Activated CD4-positive, alpha-beta T cell treated with anti-CD3 and anti-CD28 coated beads, Interleukin-2, amount 10 ng/mL, durations not matched to agents 24 days and 14 days (primary cell): ENCODE data around the gene SUOX. TPM values are rescaled to one million over a fixed set of nuclear protein-coding genes. Genes with fewer than 3 reads are reported as not detected.
A peak's percentile ranks its signal among the peaks of the same experiment; 100 is the strongest.
"Not testable (repeated sequence)": the region's sequence is repeated elsewhere in the genome, so short reads cannot be mapped to it uniquely, and the experiment has no call there.

ENCODE experiments used
- DNase-seq: peaks from one replicate; pipeline ENCODE4 v3.0.0; 2022
- H3K27ac Mint-ChIP-seq: one replicate; pipeline ENCODE4 v1.8.0; 2022; ENCODE audit warnings: mild to moderate bottlenecking, mixed read lengths
- H3K27me3 Mint-ChIP-seq: one replicate; pipeline ENCODE4 v1.8.0; 2022; ENCODE audit warnings: mixed read lengths
- H3K36me3 Mint-ChIP-seq: one replicate; pipeline ENCODE4 v1.8.0; 2022; ENCODE audit warnings: low read depth, mild to moderate bottlenecking, mixed read lengths
- H3K4me1 Mint-ChIP-seq: one replicate; pipeline ENCODE4 v1.8.0; 2021; ENCODE audit warnings: mixed read lengths
- H3K4me3 Mint-ChIP-seq: one replicate; pipeline ENCODE4 v1.8.0; 2022; ENCODE audit warnings: mild to moderate bottlenecking, moderate library complexity, mixed read lengths
- H3K9me3 Mint-ChIP-seq: one replicate; pipeline ENCODE4 v1.8.0; 2021; ENCODE audit warnings: mixed read lengths
- intact Hi-C: fragments of 100-400 bp; cut with micrococcal nuclease; formaldehyde crosslinking; loops from one replicate; pipeline ENCODE4 v1.15.1; 2023
- total RNA-seq: library from RNA; stranded (reverse); gene quantifications from 2 replicates; pipeline ENCODE4 v1.2.3, GENCODE V29; 2022

Gene SUOX
- total RNA-seq, 1 donor from 2014 or later, result 10.2 TPM

DNA sequence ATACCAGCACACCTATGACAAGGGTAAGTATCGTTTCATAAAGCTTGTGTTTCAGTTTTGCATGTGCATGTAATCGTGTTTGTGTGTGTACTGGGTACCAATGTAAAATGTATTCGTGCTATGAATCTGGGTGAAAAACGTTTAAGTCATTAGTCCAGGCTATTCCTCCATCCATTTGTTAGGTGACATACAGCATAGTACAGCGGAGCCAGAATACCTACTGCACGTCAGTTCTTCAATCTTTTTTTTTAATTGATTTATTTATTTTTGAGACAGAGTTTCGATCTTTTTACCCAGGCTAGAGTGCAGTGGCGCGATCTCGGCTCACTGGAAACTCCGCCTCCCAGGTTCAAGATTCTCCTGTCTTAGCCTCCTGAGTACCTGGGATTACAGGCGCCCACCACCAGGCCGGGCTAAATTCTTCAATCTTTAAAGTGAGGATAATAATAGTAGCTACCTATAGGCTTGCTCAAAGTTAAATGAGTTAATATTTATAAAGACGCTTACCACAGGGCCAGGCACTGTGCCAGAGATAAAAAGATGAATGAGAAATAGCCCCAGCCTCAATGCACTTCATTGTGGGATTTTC lies 44.0 kb downstream of the SUOX start:
- Mint-ChIP-seq H3K4me3 (peak overlapping the region; percentile 100), H3K9me3 (no peaks in the 10 kb centered on the region), H3K36me3 (peaks cover 52% of the 10 kb centered on the region), H3K4me1 (peaks cover 44% of the 10 kb centered on the region), H3K27ac (peak overlapping the region; percentile 99), H3K27me3 (no peaks in the 10 kb centered on the region)
- intact Hi-C loops, result loop anchor here (1.0 to 2.0 kb wide), 9 partner anchors 12 to 302 kb away; partner anchors contain the start of genes IKZF4, PA2G4, PYM1 and RAB5B
- no peak for DNase-seq

DNA sequence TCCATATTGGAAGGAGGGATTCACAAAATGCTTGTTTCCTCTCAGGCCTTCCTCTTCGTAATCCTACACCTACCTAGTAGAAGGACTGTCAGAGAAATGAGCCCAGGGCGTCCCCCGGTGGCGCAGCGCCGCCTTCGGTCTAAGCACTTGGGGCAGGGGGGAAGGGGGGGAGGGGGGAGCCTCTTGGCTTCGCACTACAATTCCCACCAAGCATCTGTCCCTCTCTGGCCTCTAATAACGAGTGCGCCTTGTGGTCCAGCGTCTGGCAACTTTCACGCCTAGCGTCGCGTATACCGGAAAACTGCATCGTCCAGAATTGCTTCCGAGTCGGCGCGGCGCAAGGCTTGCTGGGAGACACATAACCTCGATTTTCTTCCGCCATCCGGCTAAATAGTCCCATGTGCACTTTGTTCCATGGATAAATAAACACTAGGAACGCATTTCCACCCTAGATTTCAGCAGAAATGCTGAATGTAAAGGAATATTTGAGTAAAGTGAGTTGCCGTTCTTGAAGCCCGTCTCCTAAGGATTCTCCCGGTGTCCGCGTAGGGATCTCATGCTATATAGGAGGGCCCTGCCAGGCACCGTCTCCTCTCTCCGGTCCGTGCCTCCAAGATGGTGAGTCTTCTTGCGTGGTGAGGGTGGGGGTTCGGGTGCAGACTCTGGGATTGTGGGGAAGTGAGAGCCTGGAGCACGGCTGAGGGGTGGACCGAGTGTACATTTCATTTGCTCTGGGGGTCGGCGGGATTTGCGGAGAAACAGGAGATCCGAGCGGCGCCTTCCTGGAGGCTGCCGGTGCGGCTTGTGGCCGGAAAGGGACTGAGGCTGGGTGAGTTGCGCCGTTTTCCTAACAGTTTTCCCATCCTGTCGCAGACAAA lies 44.7 kb downstream of the SUOX start, which contains the start of gene RPS26:
Gene RPS26, plus strand, starts transcription at position 367 of the 878 bp plus-strand sequence. Its CDS starts 249 bp downstream, at position 616.
- H3K4me3 Mint-ChIP-seq, result peak within 1 kb of the TSS; percentile 100
- H3K27me3 Mint-ChIP-seq, result no peaks in the 10 kb centered on the region
- H3K27ac Mint-ChIP-seq, result peak within 1 kb of the TSS; percentile 99
- peak; percentile 97 for DNase-seq
- H3K9me3 Mint-ChIP-seq, result no peaks in the 10 kb centered on the region
- intact Hi-C loops, result loop anchor here (1.0 to 2.0 kb wide), 9 partner anchors 12 to 303 kb away; partner anchors contain the start of genes IKZF4, PA2G4, PYM1 and RAB5B
- H3K36me3 Mint-ChIP-seq, result peaks cover 51% of the 10 kb centered on the region
- peaks cover 50% of the 10 kb centered on the region for H3K4me1 Mint-ChIP-seq

- Mint-ChIP-seq H3K4me3 (peak overlapping the region; percentile 100), H3K27ac (peak overlapping the region; percentile 99), H3K36me3 (peaks cover 48% of the 10 kb centered on the region), H3K4me1 (peaks cover 50% of the 10 kb centered on the region)
- H3K27me3 Mint-ChIP-seq, intact Hi-C loops, H3K9me3 Mint-ChIP-seq, DNase-seq: not testable (repeated sequence)
Measured at GRCh38 chr12:56042430-56042813, 45.3 kb downstream of the SUOX start.

GRCh38 chr12:56042843-56043242 lies 45.8 kb downstream of the SUOX start:
- intact Hi-C loops, result no loop called here
- Mint-ChIP-seq H3K4me1 (peaks cover 47% of the 10 kb centered on the region), H3K27ac (peak overlapping the region; percentile 99), H3K4me3 (peak overlapping the region; percentile 100), H3K36me3 (peaks cover 48% of the 10 kb centered on the region), H3K9me3 (no peaks in the 10 kb centered on the region), H3K27me3 (no peaks in the 10 kb centered on the region)
- DNase-seq, result no peak

DNA sequence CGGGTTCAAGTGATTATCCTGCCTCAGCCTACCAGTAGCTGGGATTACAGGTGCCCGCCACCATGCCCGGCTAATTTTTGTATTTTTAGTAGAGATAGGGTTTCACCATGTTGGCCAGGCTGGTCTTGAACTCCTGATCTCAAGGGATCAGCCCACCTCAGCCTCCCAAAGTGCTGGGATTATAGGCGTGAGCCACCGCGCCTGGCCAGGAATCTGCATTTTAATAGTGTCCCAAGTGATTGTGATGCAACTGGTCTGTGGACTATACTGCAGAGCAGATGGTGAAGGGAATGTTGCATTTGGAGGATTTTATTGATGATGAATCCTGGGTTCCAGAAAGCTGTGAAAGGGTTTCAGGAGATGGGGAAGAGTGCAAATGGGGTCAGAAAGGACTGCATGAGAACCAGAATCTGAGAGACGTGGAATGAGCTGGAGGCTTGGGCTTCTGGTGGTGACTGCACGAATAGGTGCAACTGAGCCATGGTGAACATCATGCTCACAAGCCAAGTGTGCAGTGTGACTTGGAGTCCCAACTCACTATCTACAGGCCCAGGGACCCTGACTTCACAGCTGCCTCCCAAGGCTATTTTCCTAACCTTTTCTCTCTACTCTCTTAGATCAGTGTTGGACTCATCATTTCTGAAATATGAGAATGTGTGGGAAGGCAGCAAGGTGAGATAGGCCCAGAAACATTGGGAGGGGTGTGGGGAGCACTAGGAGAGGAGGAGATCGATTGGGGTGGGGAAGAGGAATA lies 49.1 kb downstream of the SUOX start:
- Mint-ChIP-seq H3K9me3 (no peaks in the 10 kb centered on the region), H3K27ac (peak overlapping the region; percentile 74), H3K4me3 (no peak overlapping the region), H3K4me1 (peaks cover 28% of the 10 kb centered on the region), H3K36me3 (peaks cover 43% of the 10 kb centered on the region), H3K27me3 (no peaks in the 10 kb centered on the region)
- no peak for DNase-seq
- intact Hi-C loops, result loop anchor here (5.0 kb wide), 1 partner anchor 36 kb away; the partner anchor contains the start of gene ERBB3

DNA sequence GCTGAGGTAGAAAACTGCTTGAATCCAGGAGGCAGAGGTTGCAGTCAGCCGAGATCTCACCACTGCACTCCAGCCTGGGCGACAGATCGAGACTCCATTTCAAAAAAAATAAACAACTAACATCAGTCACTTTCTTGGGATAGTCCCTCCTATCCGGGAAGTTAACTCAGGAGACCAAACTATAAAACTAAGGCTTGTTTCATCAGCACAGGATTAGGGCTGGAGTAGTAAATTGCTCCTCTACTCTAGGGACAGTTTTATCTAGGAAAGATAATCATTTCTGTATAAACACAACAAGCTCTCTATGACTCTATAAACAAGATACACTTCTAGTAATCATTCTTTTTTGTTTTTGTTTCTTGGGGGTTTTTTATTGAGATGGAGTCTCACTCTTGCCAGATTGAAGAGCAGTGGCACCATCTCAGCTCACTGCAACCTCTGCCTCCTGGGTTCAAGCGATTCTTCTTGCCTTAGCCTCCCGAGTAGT lies 56.4 kb downstream of the SUOX start:
- Mint-ChIP-seq H3K36me3 (no peaks in the 10 kb centered on the region), H3K27ac (no peak overlapping the region), H3K4me1 (peaks cover 5% of the 10 kb centered on the region), H3K27me3 (no peaks in the 10 kb centered on the region), H3K4me3 (no peak overlapping the region), H3K9me3 (no peaks in the 10 kb centered on the region)
- intact Hi-C loops, result no loop called here
- DNase-seq, result no peak

Other genes with a start within 250 kb of the SUOX start
- gene SARNP, start 179.6 kb upstream of the SUOX start, total RNA-seq, result 76.6 and 81.6 TPM in 2 replicates
- 49.8 and 55.8 TPM in 2 replicates for gene ORMDL2, start 179.2 kb upstream of the SUOX start, total RNA-seq
- 39.8 and 42.0 TPM in 2 replicates for gene DNAJC14, start 167.7 kb upstream of the SUOX start, total RNA-seq
- not detected in 2 replicates for gene MMP19, start 154.3 kb upstream of the SUOX start, total RNA-seq
- 34.8 and 35.6 TPM in 2 replicates for gene PYM1, start 69.4 kb upstream of the SUOX start, total RNA-seq
- gene DGKA, start 66.1 kb upstream of the SUOX start, total RNA-seq, result 355 and 365 TPM in 2 replicates
- gene PMEL, start 31.2 kb upstream of the SUOX start, total RNA-seq, result not detected in 2 replicates
- gene CDK2, start 30.4 kb upstream of the SUOX start, total RNA-seq, result 108 and 110 TPM in 2 replicates
- 39.0 and 40.2 TPM in 2 replicates for gene RAB5B, start 23.2 kb upstream of the SUOX start, total RNA-seq
- 24.3 and 26.1 TPM in 2 replicates for gene IKZF4, start 23.8 kb downstream of the SUOX start, total RNA-seq
- 40.5 and 46.3 TPM in 2 replicates for gene RPS26, start 44.6 kb downstream of the SUOX start, total RNA-seq
- 0.14 and 0.57 TPM in 2 replicates for gene ERBB3, start 82.9 kb downstream of the SUOX start, total RNA-seq
- 453 and 472 TPM in 2 replicates for gene PA2G4, start 107.3 kb downstream of the SUOX start, total RNA-seq
- gene RPL41, start 119.4 kb downstream of the SUOX start, total RNA-seq, result 3,831 and 3,993 TPM in 2 replicates
- gene ZC3H10, start 121.0 kb downstream of the SUOX start, total RNA-seq, result 8.9 and 11.2 TPM in 2 replicates
- 155 and 158 TPM in 2 replicates for gene ESYT1, start 131.0 kb downstream of the SUOX start, total RNA-seq
- 63.3 and 68.9 TPM in 2 replicates for gene MYL6B, start 155.3 kb downstream of the SUOX start, total RNA-seq
- gene MYL6, start 161.1 kb downstream of the SUOX start, total RNA-seq, result 717 and 752 TPM in 2 replicates
- gene SMARCC2, start 192.2 kb downstream of the SUOX start, total RNA-seq, result 127 and 130 TPM in 2 replicates
- gene RNF41, start 224.6 kb downstream of the SUOX start, total RNA-seq, result 39.8 and 41.1 TPM in 2 replicates
- 94.7 and 96.0 TPM in 2 replicates for gene NABP2, start 227.1 kb downstream of the SUOX start, total RNA-seq
- gene SLC39A5, start 232.8 kb downstream of the SUOX start, total RNA-seq, result 0.86 and 1.6 TPM in 2 replicates